HFF-Myc (cell line): ENCODE measurements around the gene STAG1.
"Not testable (repeated sequence)": the region's sequence is repeated elsewhere in the genome, so short reads cannot be mapped to it uniquely, and the experiment has no call there.

Experiments
- DNase-seq: peaks from one replicate; pipeline ENCODE4 v3.0.0-alpha.2; 2011; ENCODE audit warnings: low read depth; ENCODE audit errors: extremely low read depth
- H3K4me3 ChIP-seq: replicated peaks from 2 replicates; pipeline ENCODE4 v1.5.1; 2011; ENCODE audit warnings: low read depth, mild to moderate bottlenecking, control low read depth, low read length
- TF ChIP-seq, protein P1 (sequence below): IDR thresholded peaks from 2 replicates; pipeline ENCODE4 v1.5.1; 2012; ENCODE audit warnings: mild to moderate bottlenecking, low read depth, low read length, control low read depth; ENCODE audit errors: missing control alignments

Gene STAG1

DNA sequence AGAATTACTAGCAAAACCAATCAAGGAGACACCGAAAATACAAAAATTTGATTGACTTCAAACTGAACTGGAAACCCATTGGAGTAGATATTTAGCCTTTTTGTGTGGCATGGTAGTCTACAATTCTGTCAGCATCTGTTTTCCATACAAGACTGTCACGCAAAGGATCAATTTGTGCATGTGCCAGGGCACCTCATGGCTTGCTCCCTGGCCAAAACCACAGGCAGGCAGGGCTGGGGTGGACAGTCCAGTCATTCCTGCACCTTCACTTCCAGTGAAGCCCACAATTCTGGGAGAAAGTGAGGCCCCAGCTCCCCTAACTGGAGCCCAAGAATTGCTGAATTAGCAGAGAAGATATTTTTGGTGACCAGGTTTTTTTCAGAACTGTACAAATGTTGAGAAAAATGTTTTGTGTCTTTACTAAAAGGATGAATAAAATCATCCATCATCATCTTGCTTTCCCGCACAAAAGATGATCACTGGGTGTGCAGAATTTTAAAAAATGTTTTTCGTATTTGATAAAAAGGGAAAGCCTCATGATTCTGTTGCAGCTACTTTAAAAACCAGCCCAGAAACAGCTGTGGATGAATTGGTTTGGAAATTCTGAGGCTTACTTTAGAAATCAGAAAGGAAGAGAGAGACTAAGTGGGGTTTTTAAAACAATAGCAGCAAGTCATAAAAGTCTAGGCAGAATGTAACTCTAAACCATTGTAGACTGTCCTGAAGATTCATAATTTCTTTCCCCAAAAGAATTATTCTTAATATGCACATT is 415.7 kb downstream of the STAG1 start:
- TF ChIP-seq, protein P1, sequence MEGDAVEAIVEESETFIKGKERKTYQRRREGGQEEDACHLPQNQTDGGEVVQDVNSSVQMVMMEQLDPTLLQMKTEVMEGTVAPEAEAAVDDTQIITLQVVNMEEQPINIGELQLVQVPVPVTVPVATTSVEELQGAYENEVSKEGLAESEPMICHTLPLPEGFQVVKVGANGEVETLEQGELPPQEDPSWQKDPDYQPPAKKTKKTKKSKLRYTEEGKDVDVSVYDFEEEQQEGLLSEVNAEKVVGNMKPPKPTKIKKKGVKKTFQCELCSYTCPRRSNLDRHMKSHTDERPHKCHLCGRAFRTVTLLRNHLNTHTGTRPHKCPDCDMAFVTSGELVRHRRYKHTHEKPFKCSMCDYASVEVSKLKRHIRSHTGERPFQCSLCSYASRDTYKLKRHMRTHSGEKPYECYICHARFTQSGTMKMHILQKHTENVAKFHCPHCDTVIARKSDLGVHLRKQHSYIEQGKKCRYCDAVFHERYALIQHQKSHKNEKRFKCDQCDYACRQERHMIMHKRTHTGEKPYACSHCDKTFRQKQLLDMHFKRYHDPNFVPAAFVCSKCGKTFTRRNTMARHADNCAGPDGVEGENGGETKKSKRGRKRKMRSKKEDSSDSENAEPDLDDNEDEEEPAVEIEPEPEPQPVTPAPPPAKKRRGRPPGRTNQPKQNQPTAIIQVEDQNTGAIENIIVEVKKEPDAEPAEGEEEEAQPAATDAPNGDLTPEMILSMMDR = no peak
- H3K4me3 ChIP-seq = no peak overlapping the region
- DNase-seq = peak; percentile 38

DNA sequence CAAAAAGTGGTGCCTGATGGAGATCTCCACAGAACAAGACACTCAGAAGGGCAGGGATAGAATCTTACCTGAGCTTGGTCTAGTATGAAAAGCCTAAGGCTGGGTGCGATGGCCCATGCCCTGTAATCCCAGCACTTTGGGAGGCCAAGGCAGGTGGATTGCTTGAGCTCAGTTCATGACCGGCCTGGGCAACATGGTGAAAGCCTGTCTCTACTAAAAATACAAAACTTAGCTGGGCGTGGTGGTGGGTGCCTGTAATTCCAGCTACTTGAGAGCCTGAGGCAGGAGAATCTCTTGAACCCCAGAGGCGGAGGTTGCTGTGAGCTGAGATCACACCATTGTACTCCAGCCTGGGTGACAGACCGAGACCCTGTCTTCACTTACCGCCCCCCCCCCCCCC is 417.5 kb downstream of the STAG1 start:
- DNase-seq, H3K4me3 ChIP-seq: not testable (repeated sequence)

DNA sequence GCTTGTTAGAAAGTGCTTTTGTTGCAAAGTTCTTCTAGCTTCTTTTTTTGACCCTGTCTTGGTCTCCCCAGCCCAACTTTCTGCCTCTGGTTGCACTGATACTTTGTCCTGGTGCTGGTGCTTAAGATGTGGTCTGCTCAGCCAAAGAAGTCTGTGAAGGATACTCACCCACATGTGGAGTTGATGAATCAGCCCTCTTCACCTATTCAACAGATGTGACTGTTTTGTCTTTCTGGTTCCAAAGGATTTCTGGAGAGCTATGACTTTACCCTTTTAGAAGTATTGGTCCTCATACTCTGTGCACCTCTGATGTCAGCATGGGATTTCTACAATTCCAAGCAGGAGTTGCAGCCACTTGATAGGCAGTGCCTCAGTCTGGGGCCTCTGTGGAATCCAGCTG is 418.0 kb downstream of the STAG1 start:
- TF ChIP-seq, protein P1 = no peak
- peak; percentile 25 for DNase-seq
- H3K4me3 ChIP-seq = no peak overlapping the region

DNA sequence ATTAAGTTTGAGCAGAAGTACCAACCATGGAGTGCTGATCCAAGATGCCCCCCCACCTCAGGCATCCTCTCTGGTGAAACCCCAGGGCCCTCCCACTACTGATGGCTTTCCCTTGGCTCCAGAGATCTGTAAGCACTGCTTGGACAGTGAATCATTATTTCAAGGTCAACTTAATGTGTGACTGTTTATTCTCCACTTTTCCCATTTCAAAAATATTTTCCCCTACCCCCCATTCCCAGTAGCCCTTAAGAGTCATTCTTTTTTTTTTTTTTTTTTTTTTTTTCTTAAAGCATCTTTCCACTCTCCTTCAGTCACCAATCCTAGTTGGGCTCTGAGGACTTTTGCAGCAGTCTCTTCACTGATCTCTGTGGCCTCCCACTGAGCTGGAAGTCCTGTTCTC is 419.4 kb downstream of the STAG1 start:
- no peak for DNase-seq
- TF ChIP-seq, protein P1 = no peak
- no peak overlapping the region for H3K4me3 ChIP-seq

DNA sequence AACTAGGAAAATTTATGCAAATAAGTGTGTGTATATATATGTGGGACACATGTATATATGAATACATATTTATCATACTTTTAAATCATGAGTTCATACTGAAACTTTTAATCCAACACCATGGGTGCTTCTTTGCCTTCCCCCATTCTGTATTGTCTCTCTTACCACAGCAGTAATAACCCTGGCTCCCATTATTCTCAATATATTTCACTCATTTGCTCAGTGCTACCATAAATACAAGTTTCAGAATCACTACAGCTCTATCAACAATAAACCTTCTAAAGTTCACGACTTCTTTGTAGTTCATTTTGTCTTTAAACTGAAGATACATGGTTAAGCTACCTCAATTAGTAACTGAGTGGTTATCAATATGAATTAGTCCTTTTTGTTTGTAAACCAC is 419.9 kb downstream of the STAG1 start:
- no peak for DNase-seq
- TF ChIP-seq, protein P1 = no peak
- no peak overlapping the region for H3K4me3 ChIP-seq

DNA sequence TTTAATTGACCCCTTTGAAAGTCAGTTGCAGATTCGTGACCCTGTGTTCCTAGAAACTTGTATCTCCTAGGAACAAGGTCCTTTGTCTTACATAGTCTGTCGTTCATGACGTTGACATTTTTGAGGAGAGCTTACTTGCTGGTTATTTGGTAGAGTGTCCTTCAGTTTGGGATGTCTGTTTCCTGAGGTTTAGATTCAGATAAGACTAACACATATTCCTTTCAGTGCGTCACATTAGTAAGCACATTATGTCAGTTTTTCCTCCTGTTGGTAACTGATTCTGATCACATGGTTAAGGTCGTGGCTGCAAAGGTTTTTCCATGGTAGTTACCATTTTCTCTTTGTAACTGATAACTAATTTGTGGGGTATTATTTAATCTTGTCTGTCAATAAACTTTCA is 421.3 kb downstream of the STAG1 start:
- TF ChIP-seq, protein P1 = no peak
- no peak for DNase-seq
- H3K4me3 ChIP-seq = no peak overlapping the region

DNA sequence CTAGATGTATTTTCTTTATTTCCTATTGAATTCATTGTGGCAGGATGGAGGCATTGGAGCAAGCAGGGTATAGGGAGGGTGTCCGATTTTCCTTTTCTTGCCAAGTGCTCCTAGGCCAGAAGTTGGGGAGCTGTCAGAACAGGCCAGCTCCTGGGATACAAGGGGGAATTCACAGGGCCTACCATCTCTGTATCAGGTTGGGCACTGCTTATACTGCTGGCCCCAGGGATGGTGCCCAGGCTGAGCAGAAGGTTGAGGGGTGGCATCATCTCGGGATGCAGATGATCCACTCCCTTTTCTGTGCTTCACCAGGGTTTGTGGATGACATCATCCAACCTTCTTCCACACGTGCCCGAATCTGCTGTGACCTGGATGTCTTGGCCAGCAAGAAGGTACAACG is 422.6 kb downstream of the STAG1 start:
- no peak for DNase-seq
- no peak overlapping the region for H3K4me3 ChIP-seq
- TF ChIP-seq, protein P1 = no peak
